ENCODE results near the gene ADISSP.

- TF ChIP-seq TAF1 (IDR thresholded peaks at IDR 0.05; ENCODE audit: borderline replicate concordance, insufficient read depth, low read length) (no peak), POLR2AphosphoS5 (IDR thresholded peaks at IDR 0.05; ENCODE audit: low read depth, low read length) (no peak)
- TF ChIP-seq, protein P1, sequence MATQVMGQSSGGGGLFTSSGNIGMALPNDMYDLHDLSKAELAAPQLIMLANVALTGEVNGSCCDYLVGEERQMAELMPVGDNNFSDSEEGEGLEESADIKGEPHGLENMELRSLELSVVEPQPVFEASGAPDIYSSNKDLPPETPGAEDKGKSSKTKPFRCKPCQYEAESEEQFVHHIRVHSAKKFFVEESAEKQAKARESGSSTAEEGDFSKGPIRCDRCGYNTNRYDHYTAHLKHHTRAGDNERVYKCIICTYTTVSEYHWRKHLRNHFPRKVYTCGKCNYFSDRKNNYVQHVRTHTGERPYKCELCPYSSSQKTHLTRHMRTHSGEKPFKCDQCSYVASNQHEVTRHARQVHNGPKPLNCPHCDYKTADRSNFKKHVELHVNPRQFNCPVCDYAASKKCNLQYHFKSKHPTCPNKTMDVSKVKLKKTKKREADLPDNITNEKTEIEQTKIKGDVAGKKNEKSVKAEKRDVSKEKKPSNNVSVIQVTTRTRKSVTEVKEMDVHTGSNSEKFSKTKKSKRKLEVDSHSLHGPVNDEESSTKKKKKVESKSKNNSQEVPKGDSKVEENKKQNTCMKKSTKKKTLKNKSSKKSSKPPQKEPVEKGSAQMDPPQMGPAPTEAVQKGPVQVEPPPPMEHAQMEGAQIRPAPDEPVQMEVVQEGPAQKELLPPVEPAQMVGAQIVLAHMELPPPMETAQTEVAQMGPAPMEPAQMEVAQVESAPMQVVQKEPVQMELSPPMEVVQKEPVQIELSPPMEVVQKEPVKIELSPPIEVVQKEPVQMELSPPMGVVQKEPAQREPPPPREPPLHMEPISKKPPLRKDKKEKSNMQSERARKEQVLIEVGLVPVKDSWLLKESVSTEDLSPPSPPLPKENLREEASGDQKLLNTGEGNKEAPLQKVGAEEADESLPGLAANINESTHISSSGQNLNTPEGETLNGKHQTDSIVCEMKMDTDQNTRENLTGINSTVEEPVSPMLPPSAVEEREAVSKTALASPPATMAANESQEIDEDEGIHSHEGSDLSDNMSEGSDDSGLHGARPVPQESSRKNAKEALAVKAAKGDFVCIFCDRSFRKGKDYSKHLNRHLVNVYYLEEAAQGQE (IDR thresholded peaks at IDR 0.05; ENCODE audit: insufficient read depth in 1 of 2, low read depth in 2 of 2, low read length in 2 of 2) = no peak
Observed at GRCh38 chr20:3775457-3776108, 8.0 kb upstream of the ADISSP start.
